ENCODE measurements around the gene GCNT1. TPM values are rescaled to one million over a fixed set of nuclear protein-coding genes. Genes with fewer than 3 reads are reported as not detected.
"Not testable (repeated sequence)": the region's sequence is repeated elsewhere in the genome, so short reads cannot be mapped to it uniquely, and the experiment has no call there.

The GCNT1 gene
- total RNA-seq, 1 donor from 2014 or later, result 3.7 TPM

DNA sequence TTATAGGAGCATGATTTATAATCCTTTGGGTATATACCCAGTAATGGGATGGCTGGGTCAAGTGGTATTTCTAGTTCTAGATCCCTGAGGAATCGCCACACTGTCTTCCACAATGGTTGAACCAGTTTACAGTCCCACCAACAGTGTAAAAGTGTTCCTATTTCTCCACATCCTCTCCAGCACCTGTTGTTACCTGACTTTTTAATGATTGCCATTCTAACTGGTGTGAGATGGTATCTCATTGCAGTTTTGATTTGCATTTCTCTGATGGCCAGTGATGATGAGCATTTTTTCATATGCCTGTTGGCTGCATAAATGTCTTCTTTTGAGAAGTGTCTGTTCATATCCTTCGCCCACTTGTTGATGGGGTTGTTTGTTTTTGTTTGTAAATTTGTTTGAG lies 20.4 kb downstream of the GCNT1 start:
- not testable (repeated sequence) for H3K36me3 ChIP-seq (ENCODE audit: control insufficient read depth in 3 of 3, insufficient read depth in 3 of 3, low read length in 3 of 3); H3K27me3 ChIP-seq (ENCODE audit: control insufficient read depth in 3 of 3, insufficient read depth in 3 of 3, low read length in 3 of 3); H3K4me3 ChIP-seq (ENCODE audit: low read length in 3 of 3); H3K4me1 ChIP-seq (ENCODE audit: control insufficient read depth in 3 of 3, insufficient read depth in 3 of 3, low read length in 3 of 3); H3K27ac ChIP-seq (ENCODE audit: low read depth, low read length); H3K9me3 ChIP-seq (ENCODE audit: control insufficient read depth in 3 of 3, low read length in 3 of 3); H3K9ac ChIP-seq (ENCODE audit: low read depth in 1 of 3, low read length in 3 of 3)

GRCh38 chr9:76486151-76486550 lies 27.2 kb downstream of the GCNT1 start:
- Histone ChIP-seq H3K9me3 (ENCODE audit: control insufficient read depth in 3 of 3, low read length in 3 of 3) (peaks cover 0 to 2% (median 0%) of the 10 kb centered on the region in 3 donors), H3K9ac (ENCODE audit: low read depth in 1 of 3, low read length in 3 of 3) (no peak overlapping the region), H3K36me3 (ENCODE audit: control insufficient read depth in 3 of 3, insufficient read depth in 3 of 3, low read length in 3 of 3) (no peaks in the 10 kb centered on the region), H3K27ac (ENCODE audit: low read depth, low read length) (no peak overlapping the region), H3K4me1 (ENCODE audit: control insufficient read depth in 3 of 3, insufficient read depth in 3 of 3, low read length in 3 of 3) (no peaks in the 10 kb centered on the region), H3K27me3 (ENCODE audit: control insufficient read depth in 3 of 3, insufficient read depth in 3 of 3, low read length in 3 of 3) (no peaks in the 10 kb centered on the region), H3K4me3 (ENCODE audit: low read length in 3 of 3) (no peak overlapping the region)

GRCh38 chr9:76490249-76490990 lies 31.4 kb downstream of the GCNT1 start:
- Histone ChIP-seq H3K9ac (ENCODE audit: low read depth in 1 of 3, low read length in 3 of 3) (no peak overlapping the region), H3K27ac (ENCODE audit: low read depth, low read length) (no peak overlapping the region), H3K4me1 (ENCODE audit: control insufficient read depth in 3 of 3, insufficient read depth in 3 of 3, low read length in 3 of 3) (no peaks in the 10 kb centered on the region), H3K36me3 (ENCODE audit: control insufficient read depth in 3 of 3, insufficient read depth in 3 of 3, low read length in 3 of 3) (no peaks in the 10 kb centered on the region), H3K9me3 (ENCODE audit: control insufficient read depth in 3 of 3, low read length in 3 of 3) (peaks cover 0 to 3% (median 2%) of the 10 kb centered on the region in 3 donors), H3K4me3 (ENCODE audit: low read length in 3 of 3) (no peak overlapping the region), H3K27me3 (ENCODE audit: control insufficient read depth in 3 of 3, insufficient read depth in 3 of 3, low read length in 3 of 3) (no peaks in the 10 kb centered on the region)

DNA sequence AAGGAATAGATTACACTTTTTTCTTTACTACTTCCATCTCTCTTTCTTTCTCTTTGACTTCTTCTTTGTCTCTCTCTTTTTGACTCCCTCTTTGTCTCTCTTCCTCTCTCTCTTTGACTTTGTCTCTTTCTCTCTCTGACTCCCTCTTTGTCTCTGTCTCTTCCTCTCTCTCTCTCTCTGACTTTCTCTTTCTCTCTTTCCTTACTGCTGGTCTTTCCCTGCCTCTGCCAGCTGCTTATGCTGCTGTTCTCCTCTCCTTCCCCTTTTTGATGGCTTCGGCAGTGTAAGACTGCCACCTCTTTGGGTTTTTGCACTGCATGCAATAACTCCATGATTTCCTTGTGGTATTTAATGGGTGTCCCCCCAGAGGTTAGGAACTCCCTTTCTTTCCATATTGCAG lies 32.1 kb downstream of the GCNT1 start:
- H3K9me3 ChIP-seq (ENCODE audit: control insufficient read depth in 3 of 3, low read length in 3 of 3); H3K4me1 ChIP-seq (ENCODE audit: control insufficient read depth in 3 of 3, insufficient read depth in 3 of 3, low read length in 3 of 3); H3K4me3 ChIP-seq (ENCODE audit: low read length in 3 of 3); H3K27me3 ChIP-seq (ENCODE audit: control insufficient read depth in 3 of 3, insufficient read depth in 3 of 3, low read length in 3 of 3); H3K27ac ChIP-seq (ENCODE audit: low read depth, low read length); H3K9ac ChIP-seq (ENCODE audit: low read depth in 1 of 3, low read length in 3 of 3); H3K36me3 ChIP-seq (ENCODE audit: control insufficient read depth in 3 of 3, insufficient read depth in 3 of 3, low read length in 3 of 3): not testable (repeated sequence)

DNA sequence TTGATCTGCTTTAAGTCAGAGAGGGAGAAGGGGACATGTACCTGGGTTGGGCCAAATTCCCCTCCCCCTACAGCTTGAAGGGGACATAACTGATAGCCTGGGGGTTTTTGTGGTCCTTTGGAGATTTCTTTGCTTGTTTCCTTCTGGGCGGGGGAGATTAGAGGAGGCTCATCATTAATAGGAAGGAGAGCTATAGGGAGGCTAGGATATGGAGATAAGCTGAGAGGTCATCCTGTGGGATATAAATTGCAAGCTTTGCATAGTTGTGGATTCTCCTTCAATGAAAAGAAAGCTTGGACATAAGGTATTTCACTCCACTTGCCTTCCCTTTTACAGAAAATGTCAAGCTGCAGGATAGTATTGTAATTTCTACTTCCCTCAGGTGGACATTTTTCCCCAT lies 34.5 kb downstream of the GCNT1 start:
- not testable (repeated sequence) for H3K27me3 ChIP-seq (ENCODE audit: control insufficient read depth in 3 of 3, insufficient read depth in 3 of 3, low read length in 3 of 3)

GRCh38 chr9:76500061-76500460 lies 41.1 kb downstream of the GCNT1 start:
- peaks cover 0 to 3% (median 0%) of the 10 kb centered on the region in 3 donors for H3K9me3 ChIP-seq (ENCODE audit: control insufficient read depth in 3 of 3, low read length in 3 of 3)

More for the DNA sequence above, 34.5 kb downstream of the GCNT1 start:
- H3K9me3 ChIP-seq (ENCODE audit: control insufficient read depth in 3 of 3, low read length in 3 of 3); H3K9ac ChIP-seq (ENCODE audit: low read depth in 1 of 3, low read length in 3 of 3); H3K36me3 ChIP-seq (ENCODE audit: control insufficient read depth in 3 of 3, insufficient read depth in 3 of 3, low read length in 3 of 3); H3K4me1 ChIP-seq (ENCODE audit: control insufficient read depth in 3 of 3, insufficient read depth in 3 of 3, low read length in 3 of 3); H3K27ac ChIP-seq (ENCODE audit: low read depth, low read length); H3K4me3 ChIP-seq (ENCODE audit: low read length in 3 of 3): not testable (repeated sequence)

GRCh38 chr9:76502746-76503145 lies 43.8 kb downstream of the GCNT1 start:
- Histone ChIP-seq H3K4me3 (ENCODE audit: low read length in 3 of 3) (no peak overlapping the region), H3K9ac (ENCODE audit: low read depth in 1 of 3, low read length in 3 of 3) (no peak overlapping the region), H3K27ac (ENCODE audit: low read depth, low read length) (no peak overlapping the region), H3K27me3 (ENCODE audit: control insufficient read depth in 3 of 3, insufficient read depth in 3 of 3, low read length in 3 of 3) (no peaks in the 10 kb centered on the region), H3K9me3 (ENCODE audit: control insufficient read depth in 3 of 3, low read length in 3 of 3) (no peaks in the 10 kb centered on the region), H3K4me1 (ENCODE audit: control insufficient read depth in 3 of 3, insufficient read depth in 3 of 3, low read length in 3 of 3) (no peaks in the 10 kb centered on the region), H3K36me3 (ENCODE audit: control insufficient read depth in 3 of 3, insufficient read depth in 3 of 3, low read length in 3 of 3) (peaks cover 0 to 3% (median 0%) of the 10 kb centered on the region in 3 donors)

More at GRCh38 chr9:76500061-76500460, 41.1 kb downstream of the GCNT1 start:
- H3K36me3 ChIP-seq (ENCODE audit: control insufficient read depth in 3 of 3, insufficient read depth in 3 of 3, low read length in 3 of 3), result peaks cover 0 to 3% (median 0%) of the 10 kb centered on the region in 3 donors
- H3K9ac ChIP-seq (ENCODE audit: low read depth in 1 of 3, low read length in 3 of 3), result no peak overlapping the region
- no peak overlapping the region for H3K27ac ChIP-seq (ENCODE audit: low read depth, low read length)
- H3K4me3 ChIP-seq (ENCODE audit: low read length in 3 of 3), result no peak overlapping the region
- H3K4me1 ChIP-seq (ENCODE audit: control insufficient read depth in 3 of 3, insufficient read depth in 3 of 3, low read length in 3 of 3), result no peaks in the 10 kb centered on the region
- no peaks in the 10 kb centered on the region for H3K27me3 ChIP-seq (ENCODE audit: control insufficient read depth in 3 of 3, insufficient read depth in 3 of 3, low read length in 3 of 3)

- H3K36me3 ChIP-seq (ENCODE audit: control insufficient read depth in 3 of 3, insufficient read depth in 3 of 3, low read length in 3 of 3), result no peaks in the 10 kb centered on the region
- H3K9me3 ChIP-seq (ENCODE audit: control insufficient read depth in 3 of 3, low read length in 3 of 3), result no peaks in the 10 kb centered on the region
- no peak overlapping the region for H3K4me3 ChIP-seq (ENCODE audit: low read length in 3 of 3)
Observed at GRCh38 chr9:76510041-76510440, 51.1 kb downstream of the GCNT1 start.

DNA sequence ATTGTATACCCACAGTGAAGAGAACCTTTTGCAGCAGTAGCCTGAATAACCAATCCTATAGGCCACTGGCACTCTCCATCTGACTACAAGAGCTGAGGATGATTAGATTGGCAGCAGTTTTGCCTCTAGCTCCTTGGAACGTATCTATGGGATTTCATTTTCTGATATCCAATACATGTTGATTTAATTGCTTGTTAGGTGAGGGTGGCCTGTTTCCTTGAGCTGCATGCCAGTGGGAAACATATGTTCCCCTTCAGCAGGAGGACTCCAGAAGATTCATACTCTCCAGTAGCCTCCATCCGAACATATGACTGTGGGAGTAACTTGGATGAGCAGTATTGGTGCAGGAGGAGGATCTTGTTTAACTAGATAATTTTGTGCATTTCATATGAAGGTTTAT lies 51.5 kb downstream of the GCNT1 start:
- no peak overlapping the region for H3K4me3 ChIP-seq (ENCODE audit: low read length in 3 of 3)
- no peaks in the 10 kb centered on the region for H3K4me1 ChIP-seq (ENCODE audit: control insufficient read depth in 3 of 3, insufficient read depth in 3 of 3, low read length in 3 of 3)
- no peak overlapping the region for H3K27ac ChIP-seq (ENCODE audit: low read depth, low read length)
- no peaks in the 10 kb centered on the region for H3K9me3 ChIP-seq (ENCODE audit: control insufficient read depth in 3 of 3, low read length in 3 of 3)
- no peak overlapping the region for H3K9ac ChIP-seq (ENCODE audit: low read depth in 1 of 3, low read length in 3 of 3)
- H3K27me3 ChIP-seq (ENCODE audit: control insufficient read depth in 3 of 3, insufficient read depth in 3 of 3, low read length in 3 of 3), result no peaks in the 10 kb centered on the region
- no peaks in the 10 kb centered on the region for H3K36me3 ChIP-seq (ENCODE audit: control insufficient read depth in 3 of 3, insufficient read depth in 3 of 3, low read length in 3 of 3)

More at GRCh38 chr9:76510041-76510440, 51.1 kb downstream of the GCNT1 start:
- H3K27me3 ChIP-seq (ENCODE audit: control insufficient read depth in 3 of 3, insufficient read depth in 3 of 3, low read length in 3 of 3), result no peaks in the 10 kb centered on the region
- H3K9ac ChIP-seq (ENCODE audit: low read depth in 1 of 3, low read length in 3 of 3), result no peak overlapping the region
- no peak overlapping the region for H3K27ac ChIP-seq (ENCODE audit: low read depth, low read length)
- no peaks in the 10 kb centered on the region for H3K4me1 ChIP-seq (ENCODE audit: control insufficient read depth in 3 of 3, insufficient read depth in 3 of 3, low read length in 3 of 3)

GRCh38 chr9:76512826-76513225 lies 53.8 kb downstream of the GCNT1 start:
- Histone ChIP-seq H3K9me3 (ENCODE audit: control insufficient read depth in 3 of 3, low read length in 3 of 3) (no peaks in the 10 kb centered on the region), H3K27ac (ENCODE audit: low read depth, low read length) (no peak overlapping the region), H3K9ac (ENCODE audit: low read depth in 1 of 3, low read length in 3 of 3) (no peak overlapping the region), H3K4me3 (ENCODE audit: low read length in 3 of 3) (no peak overlapping the region), H3K4me1 (ENCODE audit: control insufficient read depth in 3 of 3, insufficient read depth in 3 of 3, low read length in 3 of 3) (no peaks in the 10 kb centered on the region), H3K27me3 (ENCODE audit: control insufficient read depth in 3 of 3, insufficient read depth in 3 of 3, low read length in 3 of 3) (no peaks in the 10 kb centered on the region), H3K36me3 (ENCODE audit: control insufficient read depth in 3 of 3, insufficient read depth in 3 of 3, low read length in 3 of 3) (no peaks in the 10 kb centered on the region)
